GM10847 (cell line): ENCODE results near the gene TK2.

ENCODE experiments used
- POLR2A ChIP-seq: IDR thresholded peaks from 2 replicates; pipeline ENCODE4 v1.6.1; 2011; ENCODE audit not compliant: insufficient read length; ENCODE audit errors: extremely low read depth

TK2 gene

GRCh38 chr16:66508248-66508913, 41.5 kb downstream of the TK2 start:
- no peak for TF ChIP-seq POLR2A

DNA sequence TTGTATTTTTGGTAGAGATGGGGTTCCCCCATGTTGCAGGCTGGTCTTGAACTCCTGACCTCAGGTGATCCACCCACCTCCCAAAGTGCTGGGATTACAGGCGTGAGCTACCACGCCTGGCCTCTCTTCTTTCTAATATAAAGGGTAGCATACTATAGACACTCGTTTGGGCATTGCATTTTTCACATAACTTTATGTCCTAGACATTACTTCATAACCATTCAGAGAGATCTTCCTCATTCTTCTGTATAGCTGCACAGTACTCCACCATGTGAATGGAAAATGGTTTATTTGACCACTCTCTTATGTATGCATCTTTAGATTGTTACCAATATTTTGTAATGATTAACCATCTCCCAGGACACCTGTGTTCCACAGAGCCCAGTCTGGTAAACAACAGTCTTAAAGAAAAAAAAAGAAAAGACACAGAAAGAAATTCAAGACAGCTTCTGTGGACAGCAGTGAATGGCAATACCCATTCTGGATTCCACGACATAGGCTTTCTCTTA, 42.1 kb downstream of the TK2 start:
- TF ChIP-seq POLR2A: no peak

GRCh38 chr16:66503612-66504011, 46.3 kb downstream of the TK2 start:
- no peak for TF ChIP-seq POLR2A

- TF ChIP-seq POLR2A: no peak
Observed at GRCh38 chr16:66503030-66503429, 46.9 kb downstream of the TK2 start.

DNA sequence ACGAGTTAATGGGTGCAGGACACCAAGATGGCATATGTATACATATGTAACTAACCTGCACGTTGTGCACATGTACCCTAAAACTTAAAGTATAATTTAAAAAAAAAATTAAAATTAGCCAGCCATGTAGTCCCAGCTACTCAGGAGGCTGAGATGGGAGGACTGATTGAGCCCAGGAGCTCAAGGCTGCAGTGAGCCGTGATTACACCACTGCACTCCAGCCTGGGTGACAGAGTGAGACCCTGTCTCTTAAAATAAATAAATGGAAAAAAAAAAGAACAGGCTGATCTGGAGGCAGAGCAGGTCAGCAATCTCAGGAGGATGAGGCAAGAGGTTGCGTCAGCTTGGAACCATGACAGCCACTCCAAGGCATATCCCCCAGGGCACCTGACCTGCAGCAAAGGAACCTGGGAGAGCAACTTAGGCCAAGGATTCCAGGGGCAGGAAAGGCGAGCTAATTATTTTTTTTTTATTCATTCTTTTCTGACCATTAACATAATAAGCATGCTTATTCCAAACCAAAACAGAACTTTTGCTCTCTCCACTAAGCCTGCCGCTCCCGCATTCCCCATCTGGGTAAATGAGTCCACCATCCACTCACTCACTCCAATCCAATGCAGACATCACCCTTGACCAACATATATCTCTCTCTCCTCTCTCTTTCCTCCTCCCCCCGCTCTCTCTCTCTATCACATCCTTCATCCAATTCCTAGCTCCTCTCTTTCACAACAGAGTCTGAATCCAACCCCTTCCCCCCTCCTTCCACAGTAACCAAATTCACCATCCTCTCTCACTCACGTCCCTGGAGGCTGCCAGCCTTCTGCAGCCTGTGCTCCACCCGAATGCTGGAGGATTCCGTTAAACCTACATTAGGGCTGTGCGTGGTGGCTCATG, 47.7 kb downstream of the TK2 start:
- no peak for TF ChIP-seq POLR2A

DNA sequence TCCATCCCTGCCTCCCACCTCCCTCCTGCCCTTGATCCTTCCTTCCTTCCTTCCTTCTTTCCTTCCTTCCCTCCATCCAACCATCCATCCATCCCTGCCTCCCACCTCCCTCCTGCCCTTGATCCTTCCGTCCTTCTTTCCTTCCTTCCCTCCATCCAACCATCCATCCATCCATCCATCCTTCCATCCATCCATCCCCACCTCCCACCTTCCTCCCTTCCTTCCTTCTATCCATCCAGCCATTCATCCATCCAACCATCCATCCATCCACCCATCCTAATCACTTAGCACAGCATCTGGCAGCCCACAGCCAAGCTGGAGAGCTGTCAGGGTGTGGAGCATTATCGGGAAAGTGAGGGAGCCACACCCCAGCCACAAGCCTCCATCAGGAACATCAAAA, 54.5 kb downstream of the TK2 start:
- no peak for TF ChIP-seq POLR2A

DNA sequence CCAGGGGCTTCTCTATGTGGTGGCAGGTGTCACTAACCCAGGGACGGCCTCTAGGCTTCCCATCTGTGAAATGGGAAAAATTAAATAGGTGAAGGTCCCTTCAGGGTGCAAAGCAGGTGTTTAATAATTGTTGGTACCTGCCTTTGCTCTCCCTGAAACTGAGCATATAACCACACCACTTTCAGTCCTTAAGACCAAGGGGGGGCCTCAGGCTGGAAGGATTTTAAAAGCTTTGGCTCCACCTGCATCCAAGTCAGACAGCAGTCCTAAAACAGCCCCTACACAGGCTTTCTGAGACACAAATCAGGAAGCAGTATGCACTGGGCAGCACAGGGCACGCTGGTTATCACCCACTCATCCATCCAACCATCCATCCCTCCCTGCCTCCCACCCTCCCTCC, 55.0 kb downstream of the TK2 start:
- TF ChIP-seq POLR2A: no peak

- no peak for TF ChIP-seq POLR2A
Observed at GRCh38 chr16:66493490-66494401, 56.2 kb downstream of the TK2 start.

DNA sequence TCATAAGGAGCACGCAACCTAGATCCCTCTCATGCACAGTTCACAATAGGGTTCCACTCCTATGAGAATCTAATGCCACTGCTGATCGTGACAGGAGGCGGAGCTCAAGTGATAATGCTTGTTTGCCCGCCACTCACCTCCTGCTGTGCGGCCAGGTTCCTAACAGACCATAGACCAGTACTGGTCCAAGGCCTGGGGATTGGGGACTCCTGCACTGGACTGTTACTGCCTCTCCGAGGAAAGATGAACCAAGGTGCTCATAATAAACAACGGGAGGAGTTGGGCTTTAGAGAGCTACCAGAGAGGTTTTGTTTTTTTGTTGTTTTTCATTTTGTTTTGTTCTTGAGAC, 58.2 kb downstream of the TK2 start:
- no peak for TF ChIP-seq POLR2A

GRCh38 chr16:66490774-66491715, 58.9 kb downstream of the TK2 start:
- no peak for TF ChIP-seq POLR2A

GRCh38 chr16:66489818-66490217, 60.1 kb downstream of the TK2 start:
- TF ChIP-seq POLR2A: no peak

DNA sequence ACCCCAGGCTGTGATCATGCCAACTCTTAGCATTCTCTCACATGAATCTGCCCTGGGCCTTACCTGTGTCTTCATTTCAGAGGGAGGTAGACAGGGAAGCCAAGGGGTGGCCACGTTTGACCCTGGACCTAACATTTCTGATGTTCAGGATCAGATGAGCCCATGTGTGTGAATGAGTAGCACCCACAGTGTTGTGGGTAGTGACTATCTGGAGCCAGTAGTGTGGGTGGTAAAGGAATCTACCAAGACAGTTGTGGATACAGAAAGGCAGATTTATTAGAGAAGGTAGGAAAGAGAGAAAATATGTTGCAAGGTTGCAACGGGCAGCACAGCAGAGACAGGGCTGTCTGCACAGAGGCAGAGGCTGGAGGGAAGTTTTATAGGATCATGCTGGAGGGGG, 60.5 kb downstream of the TK2 start:
- no peak for TF ChIP-seq POLR2A

GRCh38 chr16:66488505-66488904, 61.4 kb downstream of the TK2 start:
- no peak for TF ChIP-seq POLR2A

DNA sequence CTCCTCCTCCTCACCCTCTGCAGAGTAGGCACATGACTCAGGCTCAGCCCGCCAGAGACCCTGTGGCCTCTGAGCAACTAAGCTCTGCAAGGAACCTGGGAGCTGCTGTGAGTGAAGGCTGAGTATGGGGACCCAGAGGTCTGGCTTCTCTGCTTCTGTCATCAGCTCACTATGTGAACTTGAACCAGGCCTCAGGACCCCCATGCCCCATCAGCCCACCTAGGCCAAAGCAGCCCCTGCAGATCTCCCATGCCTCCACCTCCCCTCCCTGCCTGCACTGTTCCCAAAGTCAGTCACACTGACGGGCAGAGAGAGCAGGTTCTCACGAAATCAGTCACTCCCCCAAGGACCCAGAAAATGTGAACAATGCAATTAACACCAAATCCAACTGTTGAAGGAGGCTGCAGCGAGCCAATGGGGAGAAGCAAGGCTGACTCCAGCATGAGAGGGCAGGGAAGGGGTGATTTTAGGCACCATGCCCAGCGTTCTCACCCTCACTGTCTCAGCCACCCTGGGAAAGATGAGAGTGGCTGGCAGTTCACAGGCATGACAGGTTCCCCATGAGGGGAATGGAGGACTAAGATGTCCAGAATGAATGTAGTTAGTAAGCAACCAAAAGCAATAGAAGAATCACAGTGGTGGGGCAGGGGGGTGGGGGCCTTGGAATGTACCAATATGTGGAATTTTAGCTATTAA, 62.2 kb downstream of the TK2 start:
- no peak for TF ChIP-seq POLR2A
